Dermis blood vessel endothelial cell (primary cell): Measurements from ENCODE around the gene DHX16. TPM values are rescaled to one million over a fixed set of nuclear protein-coding genes. Genes with fewer than 3 reads are reported as not detected.
A peak's percentile ranks its signal among the peaks of the same experiment; 100 is the strongest.
"Not testable (repeated sequence)": the region's sequence is repeated elsewhere in the genome, so short reads cannot be mapped to it uniquely, and the experiment has no call there.

Source experiments
- DNase-seq: peaks from one replicate; pipeline ENCODE4 v3.0.0; 2010
- total RNA-seq: library from RNA; depleted of rRNA; stranded (reverse); fragments of >200 nt; gene quantifications from 2 replicates; pipeline ENCODE4 v1.2.3, GENCODE V29; 2014

The DHX16 gene
- total RNA-seq, 1 donor from 2014 or later, result 39.3 TPM

- DNase-seq, result peak; percentile 92
Measured at GRCh38 chr6:30678964-30679726, 6.3 kb upstream of the DHX16 start.

- no peak for DNase-seq
Measured at GRCh38 chr6:30676660-30677285, 4.0 kb upstream of the DHX16 start.

- peak; percentile 39 for DNase-seq
Measured at GRCh38 chr6:30670760-30671527, 1.9 kb downstream of the DHX16 start.

GRCh38 chr6:30666300-30666699, 6.5 kb downstream of the DHX16 start:
- DNase-seq, result peak; percentile 54

GRCh38 chr6:30664994-30665767, 7.6 kb downstream of the DHX16 start:
- DNase-seq, result no peak

GRCh38 chr6:30657922-30658321, 14.9 kb downstream of the DHX16 start:
- not testable (repeated sequence) for DNase-seq

GRCh38 chr6:30657454-30657853, 15.4 kb downstream of the DHX16 start:
- no peak for DNase-seq

GRCh38 chr6:30656513-30656912, 16.3 kb downstream of the DHX16 start:
- no peak for DNase-seq

- DNase-seq, result no peak
Measured at GRCh38 chr6:30655743-30656094, 17.1 kb downstream of the DHX16 start.

GRCh38 chr6:30654798-30655742, 17.7 kb downstream of the DHX16 start:
- DNase-seq, result no peak

GRCh38 chr6:30651143-30651542, 21.7 kb downstream of the DHX16 start:
- DNase-seq, result no peak

GRCh38 chr6:30647242-30648116, 25.3 kb downstream of the DHX16 start:
- peak; percentile 69 for DNase-seq

GRCh38 chr6:30646450-30647241, 26.2 kb downstream of the DHX16 start, which contains the start of gene C6orf136:
Gene C6orf136 (plus strand): TSS chr6:30647133. CDS start chr6:30647232, 99 bp downstream.
- DNase-seq, result peak; percentile 96

GRCh38 chr6:30645989-30646388, 26.8 kb downstream of the DHX16 start:
- no peak for DNase-seq

GRCh38 chr6:30644769-30645168, 28.0 kb downstream of the DHX16 start:
- no peak for DNase-seq

GRCh38 chr6:30643656-30644055, 29.1 kb downstream of the DHX16 start:
- no peak for DNase-seq

- DNase-seq, result no peak
Measured at GRCh38 chr6:30641048-30641447, 31.8 kb downstream of the DHX16 start.

- DNase-seq, result no peak
Measured at GRCh38 chr6:30640481-30640880, 32.3 kb downstream of the DHX16 start.

- DNase-seq, result no peak
Measured at GRCh38 chr6:30635834-30636233, 37.0 kb downstream of the DHX16 start.
